Activated naive CD4-positive, alpha-beta T cell treated with anti-CD3 and anti-CD28 coated beads, Interleukin-2, amount 10 ng/mL, durations not matched to agents 7 days and 5 days (primary cell): Measurements from ENCODE around the gene PHLDA3.
"Not testable (repeated sequence)": the region's sequence is repeated elsewhere in the genome, so short reads cannot be mapped to it uniquely, and the experiment has no call there.

Source experiments
- CTCF ChIA-PET: fragments of 350-600 bp; sonication (Branson Sonifier 250); formaldehyde crosslinking; loops from one replicate; lab custom pipeline; 2021; ENCODE audit warnings: antibody characterized with exemption; lab: Charles Lee
- DNase-seq: peaks from one replicate; pipeline ENCODE4 v3.0.0-alpha.2; 2020
- H3K27ac Mint-ChIP-seq: one replicate; pipeline ENCODE4 v1.8.0; 2021; ENCODE audit warnings: mild to moderate bottlenecking, moderate library complexity, mixed read lengths
- H3K27me3 Mint-ChIP-seq: one replicate; pipeline ENCODE4 v1.8.0; 2021; ENCODE audit warnings: mild to moderate bottlenecking, mixed read lengths
- H3K36me3 Mint-ChIP-seq: one replicate; pipeline ENCODE4 v1.8.0; 2021; ENCODE audit warnings: mixed read lengths
- H3K4me1 Mint-ChIP-seq: one replicate; pipeline ENCODE4 v1.8.0; 2021; ENCODE audit warnings: mixed read lengths
- H3K4me3 Mint-ChIP-seq: one replicate; pipeline ENCODE4 v1.8.0; 2021; ENCODE audit warnings: mild to moderate bottlenecking, moderate library complexity, mixed read lengths
- H3K9me3 Mint-ChIP-seq: one replicate; pipeline ENCODE4 v1.8.0; 2021; ENCODE audit warnings: mixed read lengths

The PHLDA3 gene

DNA sequence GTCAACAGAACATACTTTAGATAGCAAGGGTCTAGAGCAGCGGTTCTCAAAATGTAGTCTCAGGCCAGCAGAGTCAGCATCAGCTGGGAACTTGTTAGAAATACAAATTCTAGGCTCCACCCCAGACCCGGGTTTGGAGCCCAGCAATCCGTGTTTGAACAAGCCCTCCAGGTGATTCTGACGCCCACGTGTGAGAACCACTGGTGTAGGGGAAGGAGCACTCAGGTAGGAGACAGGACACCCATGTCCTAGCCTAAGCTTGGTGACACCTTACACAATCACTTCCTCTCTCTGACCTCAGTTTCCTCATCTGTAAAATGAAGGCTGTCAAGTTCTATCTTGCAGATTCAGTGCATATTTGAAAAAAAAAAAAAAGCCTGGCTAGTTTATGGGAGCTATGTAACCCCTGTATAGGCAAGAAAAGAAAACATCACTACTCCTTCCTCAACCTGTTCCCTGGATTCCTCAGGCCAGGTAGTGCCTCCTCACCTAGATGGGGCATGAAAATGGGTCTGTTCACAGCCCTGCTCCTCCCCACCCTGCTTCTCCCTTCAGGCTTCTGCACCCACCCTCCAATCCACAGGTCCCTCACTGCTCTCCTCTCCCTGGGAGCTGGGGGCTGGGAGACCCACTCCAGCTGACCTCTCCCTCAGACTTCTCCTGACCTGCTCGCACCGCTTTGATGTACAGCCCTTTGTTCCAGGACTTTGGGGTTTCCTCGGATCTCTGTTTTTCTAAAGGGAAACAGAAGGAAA lies 7.1 kb upstream of the PHLDA3 start:
- Mint-ChIP-seq H3K27me3 (peaks cover 76% of the 10 kb centered on the region), H3K4me1 (peaks cover 27% of the 10 kb centered on the region), H3K9me3 (no peaks in the 10 kb centered on the region), H3K36me3 (no peaks in the 10 kb centered on the region), H3K27ac (no peak overlapping the region), H3K4me3 (no peak overlapping the region)
- DNase-seq: no peak
- CTCF ChIA-PET: interaction anchor here (0.6 to 0.9 kb wide), 2 partner anchors 37 to 303 kb away, joined by 3 to 4 read pairs; no protein-coding TSS in a partner anchor

GRCh38 chr1:201475130-201475529 lies 6.1 kb upstream of the PHLDA3 start:
- Mint-ChIP-seq H3K27me3 (peaks cover 76% of the 10 kb centered on the region), H3K9me3 (no peaks in the 10 kb centered on the region), H3K4me1 (peaks cover 21% of the 10 kb centered on the region), H3K36me3 (no peaks in the 10 kb centered on the region), H3K27ac (no peak overlapping the region), H3K4me3 (no peak overlapping the region)
- CTCF ChIA-PET: no interaction called here
- no peak for DNase-seq

DNA sequence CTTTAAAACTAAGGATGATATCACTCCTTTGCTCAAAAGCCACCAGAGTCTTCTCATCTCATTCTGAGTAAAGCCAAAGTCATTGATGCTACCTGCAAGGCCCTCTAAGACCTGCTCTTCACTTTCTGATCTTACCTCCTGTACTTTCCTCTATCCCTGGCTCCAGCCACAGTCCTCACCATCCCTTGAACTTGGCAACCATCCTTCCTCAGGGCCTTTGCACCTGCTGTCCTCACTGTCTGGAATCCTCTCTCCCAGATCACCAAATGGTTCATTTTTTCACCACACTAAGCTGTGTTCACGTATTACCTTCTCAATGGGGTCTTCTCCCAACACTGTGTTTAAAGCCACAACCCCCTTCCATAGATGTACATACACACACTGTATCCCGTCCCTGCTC lies 4.3 kb upstream of the PHLDA3 start:
- Mint-ChIP-seq H3K4me1 (peaks cover 30% of the 10 kb centered on the region), H3K36me3 (peaks cover 2% of the 10 kb centered on the region), H3K4me3 (no peak overlapping the region), H3K9me3 (no peaks in the 10 kb centered on the region), H3K27ac (no peak overlapping the region), H3K27me3 (peaks cover 85% of the 10 kb centered on the region)
- CTCF ChIA-PET: interaction anchor here (1.0 to 2.7 kb wide), 3 partner anchors 8 to 37 kb away, joined by 3 to 10 read pairs (median 9); no protein-coding TSS in a partner anchor
- no peak for DNase-seq

DNA sequence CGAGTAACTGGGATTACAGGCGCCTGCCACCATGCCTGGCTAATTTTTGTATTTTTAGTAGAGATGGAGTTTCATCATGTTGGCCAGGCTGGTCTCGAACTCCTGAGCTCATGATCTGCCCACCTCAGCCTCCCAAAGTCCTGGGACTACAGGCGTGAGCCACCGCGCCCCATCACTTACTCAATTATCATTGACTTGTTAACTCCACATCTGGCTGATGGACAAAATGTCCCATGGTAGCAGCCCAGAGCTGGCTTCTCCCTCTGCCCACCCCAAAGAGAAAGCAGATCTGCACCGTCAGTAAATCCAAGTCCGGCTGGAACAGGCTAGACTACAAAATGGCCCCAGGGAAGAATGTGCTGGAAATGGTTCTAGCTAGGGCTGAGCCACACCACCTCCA lies 3.3 kb upstream of the PHLDA3 start:
- H3K27ac Mint-ChIP-seq, H3K9me3 Mint-ChIP-seq, H3K4me3 Mint-ChIP-seq, DNase-seq, H3K36me3 Mint-ChIP-seq: not testable (repeated sequence)
- Mint-ChIP-seq H3K27me3 (peaks cover 86% of the 10 kb centered on the region), H3K4me1 (peaks cover 37% of the 10 kb centered on the region)
- CTCF ChIA-PET: interaction anchor here (1.8 to 2.7 kb wide), 2 partner anchors 9 to 25 kb away, joined by 9 to 10 read pairs; no protein-coding TSS in a partner anchor

- H3K27me3 Mint-ChIP-seq: peaks cover 82% of the 10 kb centered on the region
- no peaks in the 10 kb centered on the region for H3K9me3 Mint-ChIP-seq
- H3K27ac Mint-ChIP-seq: no peak overlapping the region
- no peak overlapping the region for H3K4me3 Mint-ChIP-seq
- H3K36me3 Mint-ChIP-seq: peaks cover 5% of the 10 kb centered on the region
- peaks cover 35% of the 10 kb centered on the region for H3K4me1 Mint-ChIP-seq
- no peak for DNase-seq
- CTCF ChIA-PET: interaction anchor here (1.8 kb wide), 1 partner anchor 10 kb away, joined by 10 read pairs; no protein-coding TSS in a partner anchor
Measured at GRCh38 chr1:201471772-201472171, 2.8 kb upstream of the PHLDA3 start.

GRCh38 chr1:201470581-201470980 lies 1.6 kb upstream of the PHLDA3 start:
- CTCF ChIA-PET: interaction anchor here (3.2 kb wide), 1 partner anchor 10 kb away, joined by 32 read pairs; no protein-coding TSS in a partner anchor
- Mint-ChIP-seq H3K4me3 (no peak overlapping the region), H3K4me1 (peaks cover 26% of the 10 kb centered on the region), H3K27me3 (peaks cover 70% of the 10 kb centered on the region), H3K36me3 (peaks cover 5% of the 10 kb centered on the region), H3K27ac (no peak overlapping the region), H3K9me3 (no peaks in the 10 kb centered on the region)
- DNase-seq: no peak

GRCh38 chr1:201469645-201470074 lies 672 bp upstream of the PHLDA3 start:
- CTCF ChIA-PET: interaction anchor here (1.0 to 3.2 kb wide), 8 partner anchors 11 to 43 kb away, joined by 3 to 32 read pairs (median 5); no protein-coding TSS in a partner anchor
- H3K9me3 Mint-ChIP-seq: no peaks in the 10 kb centered on the region
- no peak overlapping the region for H3K27ac Mint-ChIP-seq
- H3K4me3 Mint-ChIP-seq: peak overlapping the region; percentile 86
- peaks cover 10% of the 10 kb centered on the region for H3K36me3 Mint-ChIP-seq
- H3K27me3 Mint-ChIP-seq: peaks cover 65% of the 10 kb centered on the region
- DNase-seq: no peak
- peaks cover 26% of the 10 kb centered on the region for H3K4me1 Mint-ChIP-seq

DNA sequence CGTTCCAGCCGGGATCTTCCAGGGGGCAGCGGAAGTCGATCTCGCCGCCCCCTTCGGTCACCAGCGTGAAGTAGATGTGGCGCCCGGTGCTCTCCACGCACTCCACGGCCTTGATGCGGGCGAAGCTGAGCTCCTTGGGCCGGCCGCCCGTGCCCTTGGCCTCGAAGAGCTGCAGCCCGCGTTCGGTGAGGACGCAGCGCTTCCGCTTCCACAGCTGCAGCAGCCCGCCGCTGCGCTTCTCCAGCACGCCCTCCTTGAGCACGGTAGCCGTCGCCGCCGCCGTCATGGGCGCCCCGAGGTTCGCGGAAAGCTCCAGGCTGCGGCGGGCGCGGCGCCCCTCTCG lies 516 bp downstream of the PHLDA3 start:
- CTCF ChIA-PET: interaction anchor here (1.0 to 3.2 kb wide), 8 partner anchors 12 to 45 kb away, joined by 3 to 32 read pairs (median 5); no protein-coding TSS in a partner anchor
- H3K4me1 Mint-ChIP-seq: peaks cover 26% of the 10 kb centered on the region
- H3K9me3 Mint-ChIP-seq: no peaks in the 10 kb centered on the region
- H3K4me3 Mint-ChIP-seq: peak overlapping the region; percentile 86
- peaks cover 12% of the 10 kb centered on the region for H3K36me3 Mint-ChIP-seq
- H3K27me3 Mint-ChIP-seq: peaks cover 60% of the 10 kb centered on the region
- no peak overlapping the region for H3K27ac Mint-ChIP-seq
- DNase-seq: peak; percentile 61

- Mint-ChIP-seq H3K27me3 (peaks cover 51% of the 10 kb centered on the region), H3K4me1 (peaks cover 26% of the 10 kb centered on the region), H3K4me3 (no peak overlapping the region), H3K36me3 (peaks cover 12% of the 10 kb centered on the region), H3K27ac (no peak overlapping the region), H3K9me3 (no peaks in the 10 kb centered on the region)
- CTCF ChIA-PET: interaction anchor here (0.6 to 1.5 kb wide), 6 partner anchors 15 to 46 kb away, joined by 3 to 9 read pairs (median 4); no protein-coding TSS in a partner anchor
- no peak for DNase-seq
Measured at GRCh38 chr1:201466492-201466891, 2.5 kb downstream of the PHLDA3 start.

DNA sequence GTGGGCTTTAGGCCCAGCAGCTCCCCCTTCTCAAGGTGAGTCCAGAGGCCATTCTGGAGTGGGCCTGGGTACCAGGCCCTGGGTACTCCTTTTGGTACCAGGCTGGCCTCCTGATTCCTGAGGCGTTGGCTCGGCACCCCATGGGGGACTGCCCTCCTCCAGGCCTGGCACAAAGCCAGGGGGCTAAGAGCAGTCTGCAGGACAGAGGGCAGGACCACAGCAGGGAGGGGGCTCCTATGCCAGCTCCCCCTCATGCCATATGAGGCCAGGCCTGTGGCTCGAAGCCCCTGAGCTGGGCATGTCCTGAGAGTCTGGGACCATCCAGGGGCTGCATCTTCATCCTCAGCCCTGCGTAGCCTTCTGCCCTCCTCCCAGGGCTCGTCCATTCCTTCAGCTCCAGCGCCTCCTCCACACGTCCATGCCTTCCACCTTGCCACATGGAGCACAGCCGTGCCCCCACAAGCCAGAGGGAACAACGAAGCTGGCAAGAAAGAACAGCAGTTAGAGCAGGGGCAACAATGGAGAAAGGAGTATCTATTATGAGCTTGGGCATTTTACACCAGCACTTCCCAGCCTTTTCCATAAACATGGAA lies 3.2 kb downstream of the PHLDA3 start:
- Mint-ChIP-seq H3K4me3 (no peak overlapping the region), H3K4me1 (peaks cover 26% of the 10 kb centered on the region), H3K27me3 (peaks cover 44% of the 10 kb centered on the region), H3K9me3 (no peaks in the 10 kb centered on the region), H3K27ac (no peak overlapping the region), H3K36me3 (peaks cover 12% of the 10 kb centered on the region)
- CTCF ChIA-PET: interaction anchor here (0.6 to 1.5 kb wide), 4 partner anchors 16 to 47 kb away, joined by 3 to 7 read pairs (median 4); no protein-coding TSS in a partner anchor
- DNase-seq: no peak

GRCh38 chr1:201463071-201463552 lies 5.9 kb downstream of the PHLDA3 start:
- DNase-seq: no peak
- H3K27ac Mint-ChIP-seq: no peak overlapping the region
- no peaks in the 10 kb centered on the region for H3K9me3 Mint-ChIP-seq
- peaks cover 10% of the 10 kb centered on the region for H3K36me3 Mint-ChIP-seq
- CTCF ChIA-PET: interaction anchor here (1.2 to 3.5 kb wide), 2 partner anchors 19 to 50 kb away, joined by 4 to 10 read pairs; no protein-coding TSS in a partner anchor
- H3K4me1 Mint-ChIP-seq: peaks cover 9% of the 10 kb centered on the region
- H3K27me3 Mint-ChIP-seq: peaks cover 30% of the 10 kb centered on the region
- H3K4me3 Mint-ChIP-seq: no peak overlapping the region

- Mint-ChIP-seq H3K9me3 (no peaks in the 10 kb centered on the region), H3K27ac (no peak overlapping the region), H3K4me1 (no peaks in the 10 kb centered on the region), H3K27me3 (peaks cover 34% of the 10 kb centered on the region), H3K36me3 (peaks cover 7% of the 10 kb centered on the region), H3K4me3 (no peak overlapping the region)
- no peak for DNase-seq
- CTCF ChIA-PET: interaction anchor here (0.8 to 3.5 kb wide), 2 partner anchors 14 to 51 kb away, joined by 4 to 10 read pairs; no protein-coding TSS in a partner anchor
Measured at GRCh38 chr1:201461645-201462441, 7.1 kb downstream of the PHLDA3 start.

GRCh38 chr1:201460814-201461644 lies 8.0 kb downstream of the PHLDA3 start:
- no peak for DNase-seq
- Mint-ChIP-seq H3K4me1 (no peaks in the 10 kb centered on the region), H3K27me3 (peaks cover 39% of the 10 kb centered on the region), H3K27ac (no peak overlapping the region), H3K4me3 (no peak overlapping the region), H3K9me3 (no peaks in the 10 kb centered on the region), H3K36me3 (peaks cover 7% of the 10 kb centered on the region)
- CTCF ChIA-PET: interaction anchor here (1.0 to 3.5 kb wide), 3 partner anchors 13 to 52 kb away, joined by 3 to 10 read pairs (median 7); no protein-coding TSS in a partner anchor
